ENCODE data around the gene ZSCAN5C. TPM values are rescaled to one million over a fixed set of nuclear protein-coding genes. Genes with fewer than 3 reads are reported as not detected.
A peak's percentile ranks its signal among the peaks of the same experiment; 100 is the strongest.
"Not testable (repeated sequence)": the region's sequence is repeated elsewhere in the genome, so short reads cannot be mapped to it uniquely, and the experiment has no call there.

Gene ZSCAN5C
- total and polyA plus RNA-seq, 2 donors (not counting 3 experiments of a cell fraction or from before 2014, with no cell fraction given) = not detected

DNA sequence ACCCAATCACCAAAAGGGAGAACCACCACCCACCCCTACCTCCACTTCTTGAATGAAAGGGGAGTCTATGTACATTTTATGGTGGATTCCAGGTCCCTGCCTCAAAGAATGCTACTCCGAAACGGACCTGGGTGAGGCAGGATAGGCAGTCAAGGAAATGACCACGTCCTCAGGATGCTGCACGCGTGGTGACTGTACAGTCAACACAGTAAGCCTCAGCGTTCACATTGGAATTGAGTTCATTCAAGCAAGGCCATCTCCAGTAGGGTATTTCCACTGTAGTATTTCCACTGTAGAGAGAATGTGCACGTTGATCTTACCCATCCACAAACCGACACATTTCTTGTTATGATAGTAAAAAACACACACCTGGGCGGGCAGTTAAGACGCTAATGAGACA lies 16.9 kb downstream of the ZSCAN5C start:
- Histone ChIP-seq H3K9me3 (replicated peaks; ENCODE audit: control insufficient read depth, insufficient read depth, low read length) (no peaks in the 10 kb centered on the region), H3K27me3 (ENCODE audit: control insufficient read depth in 2 of 2, insufficient read depth in 2 of 2, low read length in 2 of 2) (peaks cover 0 to 3% of the 10 kb centered on the region in 2 experiments), H2AFZ (ENCODE audit: low read depth, low read length) (no peak overlapping the region), H3K4me1 (ENCODE audit: control insufficient read depth, extremely low read depth, insufficient read depth, low read length) (peaks cover 4% of the 10 kb centered on the region), H3K27ac (ENCODE audit: insufficient read depth, low read depth, low read length) (no peak overlapping the region), H3K79me2 (ENCODE audit: control insufficient read depth, insufficient read depth, low read length) (no peaks in the 10 kb centered on the region), H3K36me3 (ENCODE audit: control insufficient read depth in 2 of 2, extremely low read depth in 1 of 2, insufficient read depth in 2 of 2, low read length in 2 of 2) (no peaks in the 10 kb centered on the region), H3K9me1 (replicated peaks; ENCODE audit: control insufficient read depth, extremely low read depth, insufficient read depth, low read length) (no peaks in the 10 kb centered on the region), H3K4me3 (replicated peaks in 1 of 3; ENCODE audit: insufficient read depth in 1 of 3, low read depth in 1 of 3, low read length in 3 of 3) (no peak overlapping the region), H4K20me1 (replicated peaks; ENCODE audit: control insufficient read depth, extremely low read depth, insufficient read depth, low read length) (no peaks in the 10 kb centered on the region), H3K4me2 (ENCODE audit: insufficient read depth, low read length) (no peak overlapping the region), H3K9ac (replicated peaks; ENCODE audit: extremely low read depth, insufficient read depth, low read length) (no peak overlapping the region)
- intact Hi-C loops (cut with micrococcal nuclease) (no loop called here), dilution Hi-C loops (cut with MboI; ENCODE audit: extremely low pct_ligation_motif_present, low sequenced_read_pairs) (no loop called here)
- BruUV-seq (replicated peaks) = no TSS peak
- POLR2A ChIA-PET = no interaction called here
- peak; percentile 22 for TF ChIP-seq FOS (IDR thresholded peaks at IDR 0.05; ENCODE audit: borderline replicate concordance, insufficient read depth, low read length)
- TF ChIP-seq EZH2 (IDR thresholded peaks at IDR 0.05; ENCODE audit: borderline replicate concordance, low read depth, low read length, severe bottlenecking) = no peak
- TF ChIP-seq POLR2A (IDR thresholded peaks at IDR 0.05; ENCODE audit: low read depth, low read length) = no peak
- no peak for TF ChIP-seq GATA2 (IDR thresholded peaks at IDR 0.05; ENCODE audit: insufficient read depth, insufficient read length, low read depth, low read length)
- FAIRE-seq = peak; percentile 60
- CTCF ChIA-PET = interaction anchor here (1.0 kb wide), 1 partner anchor 91 kb away, joined by 3 read pairs; no protein-coding TSS in a partner anchor
- DNase-seq (ENCODE audit: low read depth, low spot score) = no peak

- H3K27me3 ChIP-seq (ENCODE audit: control insufficient read depth in 2 of 2, insufficient read depth in 2 of 2, low read length in 2 of 2); BruUV-seq (replicated peaks); H3K4me3 ChIP-seq (replicated peaks in 1 of 3; ENCODE audit: insufficient read depth in 1 of 3, low read depth in 1 of 3, low read length in 3 of 3); H3K79me2 ChIP-seq (ENCODE audit: control insufficient read depth, insufficient read depth, low read length); H3K27ac ChIP-seq (ENCODE audit: insufficient read depth, low read depth, low read length); H3K9me3 ChIP-seq (replicated peaks; ENCODE audit: control insufficient read depth, insufficient read depth, low read length); POLR2A ChIA-PET; dilution Hi-C loops (cut with MboI; ENCODE audit: extremely low pct_ligation_motif_present, low sequenced_read_pairs); H2AFZ ChIP-seq (ENCODE audit: low read depth, low read length); DNase-seq (ENCODE audit: low read depth, low spot score); H4K20me1 ChIP-seq (replicated peaks; ENCODE audit: control insufficient read depth, extremely low read depth, insufficient read depth, low read length); H3K36me3 ChIP-seq (ENCODE audit: control insufficient read depth in 2 of 2, extremely low read depth in 1 of 2, insufficient read depth in 2 of 2, low read length in 2 of 2); intact Hi-C loops (cut with micrococcal nuclease); H3K4me2 ChIP-seq (ENCODE audit: insufficient read depth, low read length); H3K9me1 ChIP-seq (replicated peaks; ENCODE audit: control insufficient read depth, extremely low read depth, insufficient read depth, low read length); H3K9ac ChIP-seq (replicated peaks; ENCODE audit: extremely low read depth, insufficient read depth, low read length); H3K4me1 ChIP-seq (ENCODE audit: control insufficient read depth, extremely low read depth, insufficient read depth, low read length): not testable (repeated sequence)
- FAIRE-seq = peak; percentile 68
- CTCF ChIA-PET = interaction anchor here (0.9 to 1.5 kb wide), 8 partner anchors 32 to 155 kb away, joined by 3 to 6 read pairs (median 4); no protein-coding TSS in a partner anchor
- TF ChIP-seq, protein P1, sequence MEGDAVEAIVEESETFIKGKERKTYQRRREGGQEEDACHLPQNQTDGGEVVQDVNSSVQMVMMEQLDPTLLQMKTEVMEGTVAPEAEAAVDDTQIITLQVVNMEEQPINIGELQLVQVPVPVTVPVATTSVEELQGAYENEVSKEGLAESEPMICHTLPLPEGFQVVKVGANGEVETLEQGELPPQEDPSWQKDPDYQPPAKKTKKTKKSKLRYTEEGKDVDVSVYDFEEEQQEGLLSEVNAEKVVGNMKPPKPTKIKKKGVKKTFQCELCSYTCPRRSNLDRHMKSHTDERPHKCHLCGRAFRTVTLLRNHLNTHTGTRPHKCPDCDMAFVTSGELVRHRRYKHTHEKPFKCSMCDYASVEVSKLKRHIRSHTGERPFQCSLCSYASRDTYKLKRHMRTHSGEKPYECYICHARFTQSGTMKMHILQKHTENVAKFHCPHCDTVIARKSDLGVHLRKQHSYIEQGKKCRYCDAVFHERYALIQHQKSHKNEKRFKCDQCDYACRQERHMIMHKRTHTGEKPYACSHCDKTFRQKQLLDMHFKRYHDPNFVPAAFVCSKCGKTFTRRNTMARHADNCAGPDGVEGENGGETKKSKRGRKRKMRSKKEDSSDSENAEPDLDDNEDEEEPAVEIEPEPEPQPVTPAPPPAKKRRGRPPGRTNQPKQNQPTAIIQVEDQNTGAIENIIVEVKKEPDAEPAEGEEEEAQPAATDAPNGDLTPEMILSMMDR (IDR thresholded peaks at IDR 0.05; ENCODE audit: extremely low read depth in 1 of 2, insufficient read depth in 1 of 2, low read depth in 1 of 2, low read length in 2 of 2) = peak; percentile 5 to 10
Observed at GRCh38 chr19:56221442-56221841, 19.4 kb downstream of the ZSCAN5C start.

All from endothelial cell of umbilical vein (primary cell).